Ovary (tissue), 3 donors: Measurements from ENCODE around the gene EOLA2.

Experiments
- CTCF ChIP-seq, 3 donors: fragments of 450-650 bp in 2 of 3; fragments of 200-600 bp in 1 of 3; IDR thresholded peaks; one replicate each; pipeline versions ENCODE4 v1.5.1 to v1.8.0; 2016 to 2022; ENCODE audit warnings: antibody characterized with exemption in 3 of 3, mild to moderate bottlenecking in 1 of 3
- EP300 ChIP-seq: sonication (generic); formaldehyde crosslinking; IDR thresholded peaks from one replicate; pipeline ENCODE4 v1.6.1; 2017; ENCODE audit warnings: antibody characterized with exemption
- POLR2A ChIP-seq: fragments of 450-650 bp; IDR thresholded peaks from one replicate; pipeline ENCODE4 v1.6.1; 2017; ENCODE audit warnings: antibody characterized with exemption, mild to moderate bottlenecking, moderate library complexity
- donor health status: DM: no; HTN: no; CAD: no.

DNA sequence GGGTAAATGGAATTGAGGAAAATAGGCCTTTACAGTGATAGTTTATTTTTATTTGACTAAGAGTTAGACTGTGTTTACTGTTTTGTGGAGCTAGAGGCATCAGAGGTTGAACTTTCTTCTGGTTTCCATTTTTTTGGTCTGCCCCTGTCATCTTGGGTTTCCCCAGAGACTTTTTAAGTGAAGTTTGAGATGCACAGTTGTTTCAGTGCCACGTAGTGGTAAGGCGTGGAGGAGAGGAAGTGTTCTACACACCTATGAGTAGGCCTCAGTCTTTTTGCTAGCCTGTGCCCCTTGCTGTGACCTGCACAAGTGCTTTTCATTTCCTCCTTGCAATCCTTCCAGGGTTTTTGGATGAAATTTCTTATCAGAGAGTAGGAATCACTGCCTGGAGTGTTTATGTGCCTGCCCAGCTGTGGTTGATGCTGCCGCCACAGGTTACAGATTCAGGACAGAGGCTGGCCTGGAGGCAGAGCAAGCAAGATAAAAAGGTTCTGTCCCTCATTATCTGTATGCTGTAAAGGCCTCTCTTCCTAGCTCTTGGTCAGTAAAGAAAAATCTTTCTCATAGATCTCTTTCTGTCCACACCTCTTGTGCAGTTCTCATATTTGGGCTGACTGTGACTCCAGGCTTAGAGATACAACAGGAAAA, 21.4 kb downstream of the EOLA2 start:
- TF ChIP-seq CTCF (IDR thresholded peaks at IDR 0.05), result no peak
- no peak for TF ChIP-seq POLR2A
- no peak for TF ChIP-seq EP300
